GM12891 (cell line): ENCODE measurements around the gene PTPRN2.

Experiments used
- PAX5 ChIP-seq: IDR thresholded peaks from 2 replicates; pipeline ENCODE4 v1.6.1; 2011; ENCODE audit warnings: low read length, moderate library complexity, mild to moderate bottlenecking; ENCODE audit not compliant: insufficient read depth, severe bottlenecking
- POLR2A ChIP-seq: IDR thresholded peaks from 2 replicates; pipeline ENCODE4 v1.6.1; 2011; ENCODE audit warnings: low read depth, low read length, control low read depth
- POLR2AphosphoS5 ChIP-seq: IDR thresholded peaks from 2 replicates; pipeline ENCODE4 v1.6.1; 2011; ENCODE audit warnings: low read depth, low read length, control low read depth
- POU2F2 ChIP-seq: IDR thresholded peaks from 2 replicates; pipeline ENCODE4 v1.6.1; 2011; ENCODE audit warnings: low read depth, mild to moderate bottlenecking, control low read depth, low read length, moderate library complexity
- SPI1 ChIP-seq: IDR thresholded peaks from 2 replicates; pipeline ENCODE4 v1.6.1; 2011; ENCODE audit warnings: low read depth, low read length, control low read depth
- TAF1 ChIP-seq: IDR thresholded peaks from 2 replicates; pipeline ENCODE4 v1.6.1; 2011; ENCODE audit warnings: low read depth, low read length, control low read depth

GRCh38 chr7:158017111-158018097 is 570.2 kb downstream of the PTPRN2 start:
- TF ChIP-seq TAF1: no peak
- TF ChIP-seq POLR2AphosphoS5: no peak
- no peak for TF ChIP-seq POLR2A
- TF ChIP-seq SPI1: no peak
- no peak for TF ChIP-seq PAX5
- TF ChIP-seq POU2F2: no peak
